ENCODE results near the gene MRPS34.

MRPS34 gene

DNA sequence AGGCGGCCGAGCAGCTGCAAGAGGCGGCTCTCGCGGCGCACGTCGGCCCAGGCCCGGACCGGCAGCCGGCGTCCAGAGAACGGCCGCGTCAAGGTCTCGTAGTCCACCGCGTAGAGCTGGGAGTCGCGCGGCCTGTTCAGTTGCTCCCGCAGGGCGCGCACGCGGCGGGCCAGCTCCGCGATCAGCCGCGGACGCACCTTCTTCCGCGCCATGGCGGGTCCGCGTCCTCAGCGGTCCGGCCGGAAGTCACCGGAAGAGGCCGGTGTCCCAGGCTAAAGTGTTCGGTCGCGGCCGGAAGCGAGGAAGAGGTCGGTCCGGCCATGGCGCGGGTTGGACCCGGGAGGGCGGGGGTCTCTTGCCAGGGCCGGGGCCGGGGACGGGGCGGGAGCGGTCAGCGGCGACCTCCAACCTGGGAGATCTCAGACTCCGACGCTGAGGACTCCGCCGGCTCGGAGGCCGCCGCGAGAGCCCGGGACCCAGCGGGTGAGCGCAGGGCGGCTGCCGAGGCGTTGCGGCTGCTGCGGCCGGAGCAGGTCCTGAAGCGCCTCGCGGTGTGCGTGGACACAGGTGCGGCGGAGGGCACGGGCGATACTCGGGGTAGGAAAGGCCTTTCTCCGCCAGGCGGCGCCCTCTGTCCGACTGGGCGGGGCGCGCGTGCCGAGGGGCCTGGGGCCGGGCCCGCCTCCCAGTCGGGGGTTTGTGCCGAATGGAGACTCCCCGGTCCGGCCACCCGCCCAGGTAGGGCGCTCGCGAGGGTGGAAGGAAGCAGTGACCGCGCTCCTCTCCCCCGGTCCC is at the start of gene MRPS34:
TSS of gene MRPS34 (minus strand) at position 227 of the 795 bp plus-strand sequence. CDS start at position 212, 15 bp downstream.
- H3K4me3 ChIP-seq (ENCODE audit: low read length) = peak within 1 kb of the TSS; percentile 81
- no peak for TF ChIP-seq ZNF274 (IDR thresholded peaks at IDR 0.05; ENCODE audit: low read depth, low read length)

- no peak for TF ChIP-seq ZNF274 (IDR thresholded peaks at IDR 0.05; ENCODE audit: low read depth, low read length)
- no peak overlapping the region for H3K4me3 ChIP-seq (ENCODE audit: low read length)
These were observed 49.1 kb upstream of the MRPS34 start for GRCh38 chr16:1821861-1822611.

- TF ChIP-seq ZNF274 (IDR thresholded peaks at IDR 0.05; ENCODE audit: low read depth, low read length) = no peak
These were observed 48.0 kb upstream of the MRPS34 start for GRCh38 chr16:1820946-1821290.

GRCh38 chr16:1820096-1820945 is 47.4 kb upstream of the MRPS34 start:
- TF ChIP-seq ZNF274 (IDR thresholded peaks at IDR 0.05; ENCODE audit: low read depth, low read length) = no peak
- no peak overlapping the region for H3K4me3 ChIP-seq (ENCODE audit: low read length)

More at GRCh38 chr16:1820946-1821290, 48.0 kb upstream of the MRPS34 start:
- H3K4me3 ChIP-seq (ENCODE audit: low read length) = no peak overlapping the region

- no peak overlapping the region for H3K4me3 ChIP-seq (ENCODE audit: low read length)
These were observed 46.7 kb upstream of the MRPS34 start for GRCh38 chr16:1819611-1820010.

DNA sequence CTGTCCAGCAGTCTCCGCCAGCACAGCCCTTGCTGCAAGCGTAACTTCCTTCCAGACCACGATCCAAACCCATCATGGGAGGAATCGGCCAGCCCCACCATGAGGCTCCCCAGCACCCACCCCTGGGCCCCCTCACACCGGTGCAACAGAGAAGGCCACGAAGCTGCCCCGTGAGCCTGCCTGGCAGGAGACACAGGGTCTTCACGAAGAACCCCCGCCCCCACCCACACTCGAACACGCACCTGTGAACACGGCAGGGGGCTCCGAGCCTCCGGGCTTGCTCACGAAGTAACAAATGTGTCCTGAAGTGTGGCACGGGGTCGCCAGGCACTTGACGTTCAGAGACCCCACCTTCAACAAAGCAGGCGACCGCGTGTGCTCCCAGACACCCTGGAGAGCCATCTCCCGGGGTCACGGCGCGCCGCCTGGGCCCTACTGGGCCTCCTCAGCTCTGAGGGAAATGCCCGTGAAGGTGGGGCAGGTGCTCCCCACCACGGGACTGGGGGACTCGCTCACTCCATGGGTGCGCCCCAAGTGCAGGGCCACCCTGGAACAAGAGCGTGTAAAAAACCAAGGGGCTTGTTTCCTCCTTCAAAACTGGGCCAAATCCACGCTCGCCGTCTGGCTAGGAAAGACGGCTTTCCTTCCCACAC is 46.1 kb upstream of the MRPS34 start:
- TF ChIP-seq ZNF274 (IDR thresholded peaks at IDR 0.05; ENCODE audit: low read depth, low read length) = no peak
- H3K4me3 ChIP-seq (ENCODE audit: low read length) = no peak overlapping the region

More at GRCh38 chr16:1819611-1820010, 46.7 kb upstream of the MRPS34 start:
- no peak for TF ChIP-seq ZNF274 (IDR thresholded peaks at IDR 0.05; ENCODE audit: low read depth, low read length)

GRCh38 chr16:1818204-1818872 is 45.4 kb upstream of the MRPS34 start:
- no peak overlapping the region for H3K4me3 ChIP-seq (ENCODE audit: low read length)
- TF ChIP-seq ZNF274 (IDR thresholded peaks at IDR 0.05; ENCODE audit: low read depth, low read length) = no peak

DNA sequence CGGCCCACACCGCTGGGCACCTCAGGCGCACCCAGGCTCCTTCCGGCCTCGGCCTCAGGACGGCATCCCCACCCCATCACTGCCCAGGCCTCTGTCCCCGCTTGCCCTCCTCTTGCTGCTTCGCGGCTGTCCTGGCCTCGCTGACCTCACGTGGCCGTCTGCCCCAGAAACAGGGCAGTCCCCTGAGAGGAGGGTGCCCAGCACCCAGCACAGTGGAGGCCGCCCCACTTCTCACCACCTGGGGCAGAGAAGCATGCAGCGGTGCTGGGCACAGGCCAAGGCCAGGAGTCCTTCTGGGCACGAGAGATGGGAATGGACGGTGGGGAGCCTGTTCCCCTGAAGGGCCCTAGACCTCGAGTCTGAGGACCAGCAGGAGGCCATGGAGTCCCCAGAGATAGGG is 44.8 kb upstream of the MRPS34 start:
- no peak overlapping the region for H3K4me3 ChIP-seq (ENCODE audit: low read length)
- TF ChIP-seq ZNF274 (IDR thresholded peaks at IDR 0.05; ENCODE audit: low read depth, low read length) = no peak

DNA sequence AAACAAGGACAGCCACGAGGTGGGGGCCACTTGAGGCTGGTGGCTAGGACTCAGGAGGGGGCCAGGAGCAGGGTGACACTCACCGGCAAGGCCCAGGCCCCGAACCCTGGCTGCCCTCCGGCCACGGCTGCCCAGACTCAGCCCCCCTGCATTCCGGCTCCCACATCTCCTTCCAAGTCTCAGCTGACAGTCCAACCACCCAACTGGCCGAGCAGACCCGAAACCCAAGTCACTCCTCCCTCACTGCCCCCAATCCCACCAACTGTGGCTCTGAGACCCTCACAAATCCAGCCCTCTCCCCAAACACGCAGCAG is 44.3 kb upstream of the MRPS34 start:
- TF ChIP-seq ZNF274 (IDR thresholded peaks at IDR 0.05; ENCODE audit: low read depth, low read length) = no peak
- no peak overlapping the region for H3K4me3 ChIP-seq (ENCODE audit: low read length)

- H3K4me3 ChIP-seq (ENCODE audit: low read length) = no peak overlapping the region
- no peak for TF ChIP-seq ZNF274 (IDR thresholded peaks at IDR 0.05; ENCODE audit: low read depth, low read length)
These were observed 43.7 kb upstream of the MRPS34 start for GRCh38 chr16:1816396-1817275.

DNA sequence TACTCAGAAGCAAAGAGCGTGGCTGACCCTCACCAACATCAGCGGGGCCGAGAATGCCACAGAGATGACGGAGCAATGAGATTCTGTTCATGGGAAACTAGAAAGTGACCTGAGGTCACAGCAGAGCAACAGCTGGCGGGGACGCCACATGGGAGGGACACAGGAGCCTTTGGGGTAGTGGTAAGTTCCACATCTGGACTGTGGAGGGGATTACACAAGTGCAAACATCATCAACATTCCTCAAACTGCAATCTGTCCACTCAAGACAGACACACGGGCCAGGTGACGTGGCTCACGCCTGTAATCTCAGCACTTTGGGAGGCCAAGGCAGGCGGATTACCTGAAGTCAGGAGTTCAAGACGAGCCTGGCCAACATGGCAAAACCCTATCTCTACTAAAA is 42.5 kb upstream of the MRPS34 start:
- no peak overlapping the region for H3K4me3 ChIP-seq (ENCODE audit: low read length)
- no peak for TF ChIP-seq ZNF274 (IDR thresholded peaks at IDR 0.05; ENCODE audit: low read depth, low read length)

- no peak for TF ChIP-seq ZNF274 (IDR thresholded peaks at IDR 0.05; ENCODE audit: low read depth, low read length)
These were observed 39.8 kb upstream of the MRPS34 start for GRCh38 chr16:1812732-1813163.

More at GRCh38 chr16:1812732-1813163, 39.8 kb upstream of the MRPS34 start:
- no peak overlapping the region for H3K4me3 ChIP-seq (ENCODE audit: low read length)
